Measurements from ENCODE around the gene SLC8B1.

- TF ChIP-seq CTCF (IDR thresholded peaks at IDR 0.05) (no peak), POLR2A (IDR thresholded peaks at IDR 0.05) (no peak), POLR2AphosphoS5 (IDR thresholded peaks at IDR 0.05; ENCODE audit: insufficient read depth in 1 of 2, low read depth in 1 of 2) (no peak)
Observed at GRCh38 chr12:113284751-113285150, 50.2 kb downstream of the SLC8B1 start.

Measured in vagina (tissue), 2 donors.